GM18861 (cell line): Measurements from ENCODE around the gene ACIN1.
A peak's percentile ranks its signal among the peaks of the same experiment; 100 is the strongest.

ENCODE experiments used
- ATAC-seq: cut with Tn5 transposase; IDR thresholded peaks from one replicate; pipeline ENCODE4 v1.9.1; 2021; ENCODE audit not compliant: unreplicated experiment

The ACIN1 gene

GRCh38 chr14:23058654-23059504 lies 36.1 kb downstream of the ACIN1 start:
- no peak for ATAC-seq

GRCh38 chr14:23057757-23058653 lies 36.9 kb downstream of the ACIN1 start:
- peak; percentile 46 for ATAC-seq

GRCh38 chr14:23056956-23057756 lies 37.8 kb downstream of the ACIN1 start, which contains the start of gene CDH24:
Gene CDH24, minus strand, starts transcription at chr14:23057520. Its CDS starts 1,787 bp downstream, at chr14:23055733.
- peak; percentile 36 for ATAC-seq

- peak; percentile 58 for ATAC-seq
These were observed 38.6 kb downstream of the ACIN1 start for GRCh38 chr14:23056145-23056955.

DNA sequence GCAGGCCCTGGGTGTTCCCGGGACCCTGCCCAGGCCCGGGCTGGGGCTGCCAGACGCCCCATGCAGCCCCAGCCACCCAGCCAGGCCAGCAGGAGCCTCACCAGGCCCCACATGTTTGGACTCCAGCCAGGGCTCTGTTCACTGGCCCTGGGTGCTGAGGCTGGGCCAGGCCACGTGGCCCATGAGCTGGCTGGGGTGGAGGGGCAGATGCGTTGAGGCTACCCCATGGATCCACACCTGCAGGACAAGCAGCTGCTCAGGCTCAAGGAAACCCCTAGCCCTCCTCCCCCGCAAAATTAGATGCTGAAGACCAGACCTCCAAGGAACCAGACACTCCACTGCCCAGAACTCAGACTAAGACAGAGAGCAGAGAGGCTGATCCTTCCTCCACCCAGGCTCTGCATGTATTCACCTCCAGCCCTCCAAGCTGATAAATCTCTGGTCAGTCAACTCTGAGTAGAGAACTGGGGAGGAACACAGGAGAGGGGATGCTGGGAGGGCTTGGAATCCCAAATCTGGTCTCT lies 39.3 kb downstream of the ACIN1 start:
- no peak for ATAC-seq

DNA sequence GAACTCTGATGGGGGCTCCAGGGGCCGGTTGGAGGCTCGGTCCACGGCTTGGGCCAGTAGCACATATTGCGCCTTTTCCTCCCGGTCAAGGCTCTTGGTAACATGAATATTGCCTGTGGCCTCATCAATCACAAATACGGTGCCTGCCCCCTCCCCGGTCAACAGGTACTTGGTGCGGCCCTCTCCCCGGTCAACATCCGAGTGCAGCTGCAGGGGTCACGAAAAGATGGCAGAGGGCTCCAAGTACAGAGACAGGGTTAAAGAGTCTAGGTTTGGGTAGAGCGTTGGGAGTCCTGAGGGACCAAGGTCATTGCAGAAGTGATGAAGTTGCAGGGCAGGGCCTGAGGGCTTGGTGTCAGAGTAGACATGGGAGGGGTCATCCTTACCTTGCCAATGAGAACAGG lies 39.8 kb downstream of the ACIN1 start:
- no peak for ATAC-seq

DNA sequence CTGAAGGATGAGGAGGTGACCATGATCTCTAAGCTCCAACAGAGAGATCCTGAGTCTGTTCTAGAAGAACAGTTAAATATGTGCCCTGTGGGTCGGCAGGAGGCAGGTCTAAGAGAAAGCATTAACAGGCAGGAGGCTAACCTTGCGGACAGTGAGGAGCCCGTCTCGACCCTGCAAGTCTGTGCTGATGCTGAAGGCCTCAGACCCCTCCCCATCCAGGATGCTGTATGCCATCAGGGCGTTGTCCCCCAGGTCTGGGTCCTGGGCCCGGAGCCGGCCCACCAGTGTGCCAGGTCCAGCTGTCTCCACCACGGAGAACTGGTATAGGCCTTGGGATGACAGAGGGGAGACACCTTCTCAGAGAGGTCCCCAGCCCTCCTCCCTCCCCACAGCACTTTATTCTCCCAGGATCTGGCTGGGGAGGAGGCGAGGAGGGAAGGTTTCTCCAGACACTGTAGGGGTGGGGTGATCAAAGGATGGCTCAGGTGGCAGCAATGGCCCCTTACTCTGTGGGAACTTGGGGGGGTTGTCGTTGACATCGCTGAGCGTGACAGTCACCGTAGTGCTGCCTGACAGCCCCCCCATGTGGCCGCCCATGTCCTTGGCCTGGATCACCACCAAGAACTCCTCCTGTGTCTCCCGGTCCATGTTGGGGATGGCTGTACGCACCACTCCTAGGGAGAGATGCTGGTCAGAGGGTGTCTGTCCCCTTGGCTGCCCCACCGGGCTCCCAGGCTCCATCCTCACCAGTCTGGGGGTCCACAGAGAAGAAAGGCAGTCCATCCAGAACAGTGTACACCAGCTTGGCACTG lies 40.7 kb downstream of the ACIN1 start:
- ATAC-seq, result no peak

DNA sequence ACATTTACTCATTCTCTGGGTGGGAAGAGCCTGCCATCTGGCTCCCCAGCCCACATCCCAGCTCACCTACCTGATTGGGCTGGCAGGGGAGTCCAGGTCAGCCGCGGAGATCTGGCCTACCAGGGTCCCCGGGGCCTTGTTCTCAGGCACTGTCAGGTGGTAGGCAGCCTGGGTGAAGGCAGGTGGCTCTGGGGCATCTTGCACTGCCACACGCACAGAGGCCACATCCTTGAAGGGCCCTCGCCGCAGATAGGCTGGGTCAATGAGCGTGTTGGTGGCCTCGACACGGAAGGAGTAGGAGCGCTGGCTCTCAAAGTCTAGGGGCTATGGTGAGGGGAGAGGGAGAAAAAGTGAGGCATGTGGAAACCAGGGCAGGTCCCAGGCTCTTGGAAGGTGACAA lies 41.5 kb downstream of the ACIN1 start:
- no peak for ATAC-seq

- no peak for ATAC-seq
These were observed 42.3 kb downstream of the ACIN1 start for GRCh38 chr14:23052671-23053070.

- ATAC-seq, result no peak
These were observed 42.7 kb downstream of the ACIN1 start for GRCh38 chr14:23052182-23052623.

DNA sequence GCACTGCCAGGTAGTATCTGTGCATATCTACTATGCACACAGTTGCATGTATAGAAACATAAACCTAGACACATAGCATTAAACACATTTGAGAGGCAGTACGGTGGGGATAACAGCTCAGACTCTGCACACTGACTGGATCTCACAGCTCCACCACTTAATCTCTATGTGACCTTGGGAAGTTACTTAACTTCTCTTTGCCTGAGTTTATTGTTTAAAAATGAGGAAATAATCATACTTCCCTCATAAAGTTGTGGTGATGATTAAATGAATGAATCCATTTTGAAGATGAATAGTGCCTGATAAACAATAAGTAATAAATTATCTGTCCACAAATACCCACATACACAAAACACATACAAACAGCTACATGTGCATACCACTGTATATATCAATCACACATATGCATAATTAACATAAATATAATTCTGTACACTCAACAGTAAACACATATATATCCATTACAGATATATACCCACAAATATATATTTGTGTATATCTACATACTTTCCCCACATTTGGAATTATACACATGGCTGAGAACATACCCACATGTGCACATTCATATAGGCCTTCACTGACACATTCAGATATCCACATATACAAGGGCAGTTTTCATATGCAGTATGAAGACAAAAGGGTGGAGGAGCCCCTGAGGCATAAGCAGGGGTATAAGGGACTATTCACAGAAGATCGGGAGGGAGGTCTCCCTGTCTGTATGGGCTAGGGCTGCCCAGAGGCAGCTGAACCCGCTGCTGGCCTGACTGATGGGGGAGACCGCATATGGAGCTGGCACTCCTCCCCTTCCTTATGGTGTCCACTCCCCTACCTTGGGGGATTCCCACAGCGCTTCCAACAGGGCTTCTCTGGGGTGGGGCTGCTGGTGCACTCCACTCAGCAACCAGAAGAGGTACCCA lies 43.5 kb downstream of the ACIN1 start:
- no peak for ATAC-seq

DNA sequence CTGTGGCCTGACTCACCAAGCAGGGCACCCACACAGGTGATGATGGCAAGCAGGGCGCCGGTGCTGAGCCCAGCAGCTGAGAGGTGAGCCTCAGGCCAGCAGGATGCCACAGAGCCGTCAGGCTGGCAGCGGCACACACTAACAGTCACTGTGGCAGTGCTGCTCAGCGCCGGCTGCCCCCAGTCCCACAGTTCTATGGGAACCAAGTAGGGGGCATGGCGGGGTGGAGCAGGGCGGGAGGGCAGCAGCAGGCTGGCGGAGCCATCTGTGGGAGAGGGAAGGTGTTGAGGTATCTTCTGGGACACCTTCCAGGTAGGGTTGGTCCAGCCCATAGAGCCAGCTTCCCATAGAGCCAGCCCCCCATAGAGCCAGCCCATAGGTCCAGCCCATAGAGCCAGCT lies 45.9 kb downstream of the ACIN1 start:
- no peak for ATAC-seq

DNA sequence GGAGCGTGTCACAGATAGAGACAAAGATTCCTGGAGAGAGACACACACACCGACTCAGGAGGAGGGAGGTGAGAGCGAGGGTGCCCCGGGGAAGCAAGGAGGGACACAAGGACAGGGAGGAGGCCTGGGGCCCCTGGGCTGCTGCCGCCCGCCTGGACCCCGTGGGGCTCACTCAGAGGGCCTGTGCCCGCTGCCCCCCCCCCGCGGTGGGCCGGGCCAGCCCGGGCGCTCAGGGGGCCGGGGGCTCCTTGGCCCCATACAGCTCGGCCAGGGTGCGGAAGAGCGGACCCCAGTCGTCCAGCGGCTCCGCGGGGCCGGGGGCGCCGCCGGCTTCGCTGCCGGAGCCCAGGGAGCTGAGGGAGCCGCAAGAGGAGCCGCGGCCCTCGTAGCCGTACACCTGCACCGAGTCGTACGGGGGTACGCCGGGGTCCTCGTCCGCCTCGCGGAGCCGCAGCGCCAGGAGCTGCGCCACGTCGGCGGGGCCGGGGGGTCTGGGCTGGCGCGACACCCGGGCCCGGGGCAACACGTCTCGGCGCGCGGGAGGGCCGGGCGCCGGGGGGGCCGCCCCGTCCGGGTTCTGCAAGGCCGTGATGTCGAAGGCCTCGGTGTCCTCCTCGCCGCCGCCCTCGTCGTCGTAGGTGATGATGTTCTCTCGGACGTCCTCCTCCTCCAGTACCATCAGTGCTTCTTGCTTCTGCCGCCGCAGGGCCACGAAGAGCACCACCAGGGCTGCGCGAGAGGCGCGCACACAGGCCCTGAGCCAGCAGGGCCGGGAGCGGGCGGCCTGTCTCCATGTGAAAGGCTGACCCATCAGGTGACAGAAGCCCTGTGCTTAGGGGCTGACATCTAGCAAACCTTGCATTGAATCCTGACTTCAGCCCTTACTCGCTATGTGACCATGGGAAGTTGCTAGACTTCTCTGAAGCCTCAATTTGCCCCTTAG lies 46.9 kb downstream of the ACIN1 start:
- ATAC-seq, result no peak

- ATAC-seq, result no peak
These were observed 47.8 kb downstream of the ACIN1 start for GRCh38 chr14:23047034-23047634.

- no peak for ATAC-seq
These were observed 49.2 kb downstream of the ACIN1 start for GRCh38 chr14:23045419-23046357.
